ENCODE measurements around the gene SLC24A1.
A peak's percentile ranks its signal among the peaks of the same experiment; 100 is the strongest.

Gene SLC24A1

GRCh38 chr15:65651831-65652749, 30.4 kb downstream of the SLC24A1 start:
- Histone ChIP-seq H3K36me3 (ENCODE audit: insufficient read depth, low read length) (peaks cover 10% of the 10 kb centered on the region; the same call in 1 of the 2 replicates), H3K4me1 (ENCODE audit: control insufficient read depth, insufficient read depth, low read length, unreplicated experiment) (peaks cover 27% of the 10 kb centered on the region), H3K27me3 (ENCODE audit: insufficient read depth, low read length) (no peaks in the 10 kb centered on the region), H3K79me2 (ENCODE audit: control insufficient read depth, insufficient read depth, low read length, unreplicated experiment) (no peaks in the 10 kb centered on the region), H2AFZ (ENCODE audit: low read length, unreplicated experiment) (no peak overlapping the region), H3K4me3 (ENCODE audit: low read depth, low read length) (no peak overlapping the region), H3K27ac (ENCODE audit: low read depth, low read length) (no peak overlapping the region)

DNA sequence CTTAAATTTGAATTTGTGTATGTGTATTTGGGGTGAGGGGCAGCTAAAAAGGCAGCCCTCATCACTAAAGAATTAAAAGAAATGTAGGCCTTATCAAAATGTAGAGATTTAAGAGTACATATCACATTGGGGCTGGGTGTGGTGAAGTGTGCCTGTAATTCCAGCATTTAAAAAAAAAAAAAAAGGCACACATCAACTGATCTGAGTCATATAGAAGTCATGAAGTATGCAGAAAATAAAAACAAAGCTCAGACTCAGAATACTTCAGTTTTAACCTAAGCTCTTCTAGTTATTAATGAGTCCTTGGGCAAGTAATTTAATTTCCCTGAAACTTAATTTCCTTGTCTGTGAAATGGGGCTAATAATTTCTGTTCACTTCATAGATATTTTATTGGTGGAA, 31.6 kb downstream of the SLC24A1 start:
- no peak overlapping the region for H2AFZ ChIP-seq (ENCODE audit: low read length, unreplicated experiment)
- H3K27ac ChIP-seq (ENCODE audit: low read depth, low read length) = peak overlapping the region; percentile 88
- H3K27me3 ChIP-seq (ENCODE audit: insufficient read depth, low read length) = no peaks in the 10 kb centered on the region
- H3K79me2 ChIP-seq (ENCODE audit: control insufficient read depth, insufficient read depth, low read length, unreplicated experiment) = no peaks in the 10 kb centered on the region
- H3K4me3 ChIP-seq (ENCODE audit: low read depth, low read length) = peak overlapping the region; percentile 4; the same call in 1 of the 2 replicates
- peaks cover 10% of the 10 kb centered on the region; the same call in 1 of the 2 replicates for H3K36me3 ChIP-seq (ENCODE audit: insufficient read depth, low read length)
- H3K4me1 ChIP-seq (ENCODE audit: control insufficient read depth, insufficient read depth, low read length, unreplicated experiment) = peaks cover 27% of the 10 kb centered on the region

GRCh38 chr15:65653801-65654521, 32.2 kb downstream of the SLC24A1 start:
- Histone ChIP-seq H3K27me3 (ENCODE audit: insufficient read depth, low read length) (no peaks in the 10 kb centered on the region), H3K4me3 (ENCODE audit: low read depth, low read length) (peak overlapping the region; percentile 4; the same call in 1 of the 2 replicates), H3K79me2 (ENCODE audit: control insufficient read depth, insufficient read depth, low read length, unreplicated experiment) (no peaks in the 10 kb centered on the region), H3K36me3 (ENCODE audit: insufficient read depth, low read length) (peaks cover 10% of the 10 kb centered on the region; the same call in 1 of the 2 replicates), H3K4me1 (ENCODE audit: control insufficient read depth, insufficient read depth, low read length, unreplicated experiment) (peaks cover 27% of the 10 kb centered on the region), H2AFZ (ENCODE audit: low read length, unreplicated experiment) (no peak overlapping the region), H3K27ac (ENCODE audit: low read depth, low read length) (peak overlapping the region; percentile 88)

DNA sequence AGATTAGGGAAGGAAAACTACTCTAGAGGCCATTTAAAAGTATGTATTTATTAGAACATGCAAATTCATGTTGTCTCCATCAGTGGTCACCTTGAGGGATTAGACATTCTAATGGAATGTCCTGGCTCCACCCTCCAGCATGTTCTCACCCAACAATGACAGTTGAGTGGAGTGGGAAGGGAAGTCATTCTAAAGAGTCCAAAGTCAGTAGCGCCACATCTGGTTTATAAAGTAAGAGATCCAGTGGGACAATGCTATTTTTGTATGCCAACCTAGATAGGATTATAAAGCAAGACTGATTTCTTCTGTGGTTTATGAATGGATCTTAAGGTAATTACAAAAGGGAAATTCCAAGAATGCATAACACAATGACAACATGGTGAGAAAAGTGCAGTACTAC, 33.3 kb downstream of the SLC24A1 start:
- Histone ChIP-seq H3K4me3 (ENCODE audit: low read depth, low read length) (no peak overlapping the region), H3K4me1 (ENCODE audit: control insufficient read depth, insufficient read depth, low read length, unreplicated experiment) (peaks cover 31% of the 10 kb centered on the region), H3K27me3 (ENCODE audit: insufficient read depth, low read length) (no peaks in the 10 kb centered on the region), H3K36me3 (ENCODE audit: insufficient read depth, low read length) (peaks cover 10% of the 10 kb centered on the region; the same call in 1 of the 2 replicates), H3K27ac (ENCODE audit: low read depth, low read length) (peak overlapping the region; percentile 88; the same call in 1 of the 2 replicates), H3K79me2 (ENCODE audit: control insufficient read depth, insufficient read depth, low read length, unreplicated experiment) (no peaks in the 10 kb centered on the region), H2AFZ (ENCODE audit: low read length, unreplicated experiment) (no peak overlapping the region)

GRCh38 chr15:65655457-65655856, 33.7 kb downstream of the SLC24A1 start:
- H3K79me2 ChIP-seq (ENCODE audit: control insufficient read depth, insufficient read depth, low read length, unreplicated experiment) = no peaks in the 10 kb centered on the region
- peaks cover 10% of the 10 kb centered on the region; the same call in 1 of the 2 replicates for H3K36me3 ChIP-seq (ENCODE audit: insufficient read depth, low read length)
- H2AFZ ChIP-seq (ENCODE audit: low read length, unreplicated experiment) = no peak overlapping the region
- peaks cover 31% of the 10 kb centered on the region for H3K4me1 ChIP-seq (ENCODE audit: control insufficient read depth, insufficient read depth, low read length, unreplicated experiment)
- H3K27me3 ChIP-seq (ENCODE audit: insufficient read depth, low read length) = no peaks in the 10 kb centered on the region
- no peak overlapping the region for H3K4me3 ChIP-seq (ENCODE audit: low read depth, low read length)
- peak overlapping the region; percentile 88; the same call in 1 of the 2 replicates for H3K27ac ChIP-seq (ENCODE audit: low read depth, low read length)

- no peaks in the 10 kb centered on the region for H3K27me3 ChIP-seq (ENCODE audit: insufficient read depth, low read length)
- peaks cover 10% of the 10 kb centered on the region; the same call in 1 of the 2 replicates for H3K36me3 ChIP-seq (ENCODE audit: insufficient read depth, low read length)
- H3K4me1 ChIP-seq (ENCODE audit: control insufficient read depth, insufficient read depth, low read length, unreplicated experiment) = peaks cover 14% of the 10 kb centered on the region
- no peak overlapping the region for H3K4me3 ChIP-seq (ENCODE audit: low read depth, low read length)
- H3K79me2 ChIP-seq (ENCODE audit: control insufficient read depth, insufficient read depth, low read length, unreplicated experiment) = no peaks in the 10 kb centered on the region
- H2AFZ ChIP-seq (ENCODE audit: low read length, unreplicated experiment) = no peak overlapping the region
- peak overlapping the region; percentile 20 for H3K27ac ChIP-seq (ENCODE audit: low read depth, low read length)
These were observed 37.8 kb downstream of the SLC24A1 start for GRCh38 chr15:65659502-65660052.

DNA sequence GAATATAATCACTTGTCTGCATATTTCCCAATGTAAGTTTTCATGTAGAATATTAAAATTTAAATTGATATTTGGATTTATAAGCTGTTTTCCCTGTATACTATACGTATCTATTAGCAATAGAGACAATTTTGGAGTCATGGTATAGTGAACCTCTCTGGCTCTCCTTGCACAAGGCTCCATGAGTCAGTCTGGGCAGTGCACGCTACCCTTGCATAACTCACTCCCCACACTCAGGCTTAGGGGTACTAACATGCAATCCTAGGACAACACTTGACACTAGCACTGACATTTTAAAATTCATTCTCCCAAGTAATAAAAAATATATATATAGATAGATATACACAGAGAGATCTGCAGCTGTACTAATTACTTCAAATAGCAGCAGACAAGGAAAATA, 39.2 kb downstream of the SLC24A1 start:
- no peak overlapping the region for H3K27ac ChIP-seq (ENCODE audit: low read depth, low read length)
- H3K4me1 ChIP-seq (ENCODE audit: control insufficient read depth, insufficient read depth, low read length, unreplicated experiment) = peaks cover 4% of the 10 kb centered on the region
- peaks cover 6% of the 10 kb centered on the region; the same call in 1 of the 2 replicates for H3K36me3 ChIP-seq (ENCODE audit: insufficient read depth, low read length)
- no peaks in the 10 kb centered on the region for H3K79me2 ChIP-seq (ENCODE audit: control insufficient read depth, insufficient read depth, low read length, unreplicated experiment)
- H2AFZ ChIP-seq (ENCODE audit: low read length, unreplicated experiment) = no peak overlapping the region
- no peaks in the 10 kb centered on the region for H3K27me3 ChIP-seq (ENCODE audit: insufficient read depth, low read length)
- H3K4me3 ChIP-seq (ENCODE audit: low read depth, low read length) = no peak overlapping the region

DNA sequence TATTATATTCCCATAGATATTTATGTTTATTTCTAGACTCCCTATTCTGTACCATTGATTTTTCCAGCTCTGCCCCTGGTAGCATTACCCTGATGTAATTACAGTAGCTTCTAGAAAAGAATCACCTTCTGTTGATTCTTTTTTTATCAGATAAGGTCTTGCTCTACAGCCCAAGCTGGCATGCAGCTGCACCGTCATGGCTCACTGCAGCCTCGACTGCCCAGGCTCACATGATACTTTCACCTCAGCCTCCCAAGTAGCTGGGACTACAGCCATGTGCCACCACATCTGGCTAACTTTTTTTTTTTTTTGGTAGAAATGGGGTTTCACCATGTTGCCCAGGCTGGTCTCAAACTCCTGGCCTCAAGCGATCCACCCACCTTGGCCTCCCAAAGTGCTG, 41.8 kb downstream of the SLC24A1 start:
- Histone ChIP-seq H3K4me1 (ENCODE audit: control insufficient read depth, insufficient read depth, low read length, unreplicated experiment) (peaks cover 9% of the 10 kb centered on the region), H3K79me2 (ENCODE audit: control insufficient read depth, insufficient read depth, low read length, unreplicated experiment) (no peaks in the 10 kb centered on the region), H3K27ac (ENCODE audit: low read depth, low read length) (no peak overlapping the region), H3K27me3 (ENCODE audit: insufficient read depth, low read length) (no peaks in the 10 kb centered on the region), H3K4me3 (ENCODE audit: low read depth, low read length) (no peak overlapping the region), H3K36me3 (ENCODE audit: insufficient read depth, low read length) (peaks cover 3% of the 10 kb centered on the region; the same call in 1 of the 2 replicates), H2AFZ (ENCODE audit: low read length, unreplicated experiment) (no peak overlapping the region)

GRCh38 chr15:65666257-65666656, 44.5 kb downstream of the SLC24A1 start:
- H2AFZ ChIP-seq (ENCODE audit: low read length, unreplicated experiment) = no peak overlapping the region
- H3K27me3 ChIP-seq (ENCODE audit: insufficient read depth, low read length) = no peaks in the 10 kb centered on the region
- no peak overlapping the region for H3K4me3 ChIP-seq (ENCODE audit: low read depth, low read length)
- H3K36me3 ChIP-seq (ENCODE audit: insufficient read depth, low read length) = peaks cover 3% of the 10 kb centered on the region
- H3K27ac ChIP-seq (ENCODE audit: low read depth, low read length) = peak overlapping the region; percentile 68
- no peaks in the 10 kb centered on the region for H3K79me2 ChIP-seq (ENCODE audit: control insufficient read depth, insufficient read depth, low read length, unreplicated experiment)
- peaks cover 5% of the 10 kb centered on the region for H3K4me1 ChIP-seq (ENCODE audit: control insufficient read depth, insufficient read depth, low read length, unreplicated experiment)

DNA sequence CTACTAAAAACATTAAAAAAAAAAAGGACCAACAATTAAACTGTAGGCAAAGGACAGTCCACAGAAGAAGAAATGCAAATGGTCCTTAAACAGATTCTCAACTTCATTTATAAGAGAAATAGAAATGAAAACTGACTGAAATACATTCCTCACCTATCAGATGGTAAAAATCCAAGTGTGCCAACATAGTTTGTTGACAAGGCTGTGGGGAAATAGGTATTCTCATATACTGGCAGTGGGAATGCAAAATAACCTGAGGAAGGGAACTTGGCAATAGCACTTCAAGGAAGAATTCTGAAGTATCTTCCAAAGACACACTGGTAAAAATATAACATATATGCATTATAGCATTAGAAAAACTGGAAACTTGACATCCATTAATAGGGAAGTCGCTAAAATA, 53.8 kb downstream of the SLC24A1 start:
- H3K36me3 ChIP-seq (ENCODE audit: insufficient read depth, low read length) = no peaks in the 10 kb centered on the region
- H3K27ac ChIP-seq (ENCODE audit: low read depth, low read length) = no peak overlapping the region
- H3K4me1 ChIP-seq (ENCODE audit: control insufficient read depth, insufficient read depth, low read length, unreplicated experiment) = no peaks in the 10 kb centered on the region
- H3K79me2 ChIP-seq (ENCODE audit: control insufficient read depth, insufficient read depth, low read length, unreplicated experiment) = no peaks in the 10 kb centered on the region
- H3K4me3 ChIP-seq (ENCODE audit: low read depth, low read length) = no peak overlapping the region
- H2AFZ ChIP-seq (ENCODE audit: low read length, unreplicated experiment) = no peak overlapping the region
- no peaks in the 10 kb centered on the region for H3K27me3 ChIP-seq (ENCODE audit: insufficient read depth, low read length)
